Measurements from ENCODE around the gene EYA3. TPM values are rescaled to one million over a fixed set of nuclear protein-coding genes. Genes with fewer than 3 reads are reported as not detected.

Gene EYA3
- total RNA-seq, 3 donors from 2014 or later = 26.6 to 29.6 (median 28.1) TPM

GRCh38 chr1:27951396-27951795 lies 137.0 kb downstream of the EYA3 start:
- H3K9me3 Mint-ChIP-seq = no peaks in the 10 kb centered on the region
- DNase-seq = no peak
- ATAC-seq = no peak
- H3K36me3 Mint-ChIP-seq (ENCODE audit: insufficient read depth) = no peaks in the 10 kb centered on the region
- no peak overlapping the region for H3K4me3 Mint-ChIP-seq
- no peaks in the 10 kb centered on the region for H3K4me1 Mint-ChIP-seq (ENCODE audit: low read depth)
- H3K27me3 Mint-ChIP-seq (ENCODE audit: low read depth) = no peaks in the 10 kb centered on the region

DNA sequence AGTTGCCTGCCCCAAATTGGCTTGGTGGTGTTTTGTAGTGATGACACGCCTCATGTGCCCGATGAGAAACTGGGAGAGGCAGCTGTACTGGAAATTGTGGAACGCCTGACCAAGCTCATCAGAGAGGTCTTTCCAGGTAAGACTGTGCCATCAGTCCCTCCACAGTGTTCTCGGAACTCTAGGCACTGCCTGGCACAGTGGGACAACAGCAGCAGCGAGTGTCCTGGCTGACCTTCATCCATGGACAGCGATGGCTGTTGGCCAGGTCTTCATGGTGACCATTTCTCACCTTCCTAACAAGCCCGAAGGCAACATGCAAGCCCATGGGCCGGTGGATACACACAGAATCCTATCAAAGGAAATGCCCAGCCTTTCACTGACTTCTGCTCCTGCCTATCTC lies 139.4 kb downstream of the EYA3 start:
- Mint-ChIP-seq H3K4me3 (no peak overlapping the region), H3K27me3 (ENCODE audit: low read depth) (no peaks in the 10 kb centered on the region), H3K9me3 (no peaks in the 10 kb centered on the region), H3K36me3 (ENCODE audit: insufficient read depth) (no peaks in the 10 kb centered on the region), H3K4me1 (ENCODE audit: low read depth) (peaks cover 5% of the 10 kb centered on the region)
- DNase-seq (no peak), ATAC-seq (no peak)

DNA sequence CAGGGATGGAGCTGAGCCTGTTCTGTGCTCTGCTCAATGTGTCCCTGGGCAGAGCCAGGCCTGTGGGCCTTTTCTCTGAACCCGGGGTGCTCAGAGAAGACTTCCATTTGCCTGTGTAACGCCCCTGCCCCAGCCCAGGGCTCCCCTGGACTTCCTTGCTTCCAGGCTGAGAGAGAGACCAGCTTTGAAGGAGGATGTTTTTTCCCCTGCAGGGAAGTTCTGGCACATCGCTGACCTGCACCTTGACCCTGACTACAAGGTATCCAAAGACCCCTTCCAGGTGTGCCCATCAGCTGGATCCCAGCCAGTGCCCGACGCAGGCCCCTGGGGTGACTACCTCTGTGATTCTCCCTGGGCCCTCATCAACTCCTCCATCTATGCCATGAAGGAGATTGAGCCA lies 143.4 kb downstream of the EYA3 start:
- Mint-ChIP-seq H3K36me3 (ENCODE audit: insufficient read depth) (no peaks in the 10 kb centered on the region), H3K4me3 (no peak overlapping the region), H3K9me3 (no peaks in the 10 kb centered on the region), H3K27me3 (ENCODE audit: low read depth) (no peaks in the 10 kb centered on the region), H3K4me1 (ENCODE audit: low read depth) (peaks cover 29% of the 10 kb centered on the region)
- ATAC-seq (no peak), DNase-seq (no peak)

DNA sequence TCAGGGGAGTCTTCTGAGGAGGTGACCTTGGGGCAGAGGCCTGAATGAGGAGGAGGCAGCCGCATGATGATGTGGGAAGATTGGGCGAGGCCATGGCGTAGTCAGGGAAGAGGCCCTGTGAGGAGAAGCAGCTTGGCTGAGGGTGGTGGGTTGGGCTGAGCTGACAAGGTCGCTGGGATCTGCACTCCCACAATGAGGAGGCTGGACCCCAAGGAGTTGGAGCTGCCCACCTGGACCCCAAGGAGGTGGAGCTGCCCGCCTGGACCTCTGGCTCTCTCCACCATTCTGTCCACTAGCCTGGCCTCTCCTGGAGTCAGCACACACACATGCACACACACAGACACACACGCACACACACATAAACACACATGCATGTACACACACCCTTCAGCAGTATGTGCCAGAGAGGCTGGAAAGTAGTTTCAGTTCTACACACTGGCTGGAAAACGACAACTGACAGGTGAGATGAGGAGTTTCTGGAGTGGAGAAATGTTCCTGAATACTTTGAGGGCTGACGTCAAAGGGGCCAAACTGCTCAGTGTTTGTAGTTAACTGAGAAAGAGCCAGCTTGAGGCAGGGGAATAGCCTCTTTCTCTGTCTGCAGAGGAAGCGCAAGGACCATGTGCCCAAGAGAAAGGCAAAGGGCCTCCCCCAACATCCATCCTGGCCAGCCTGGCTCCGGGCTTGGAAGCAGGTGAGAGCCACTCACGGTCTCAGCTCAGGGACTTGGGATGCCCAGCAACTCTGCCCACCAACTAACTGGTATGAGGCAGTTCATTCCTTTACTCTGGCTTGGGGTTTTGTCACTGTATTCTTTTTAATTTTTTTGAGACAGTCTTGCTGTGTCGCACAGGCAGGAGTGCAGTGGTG lies 146.5 kb downstream of the EYA3 start:
- Mint-ChIP-seq H3K27me3 (ENCODE audit: low read depth) (no peaks in the 10 kb centered on the region), H3K4me3 (no peak overlapping the region), H3K9me3 (no peaks in the 10 kb centered on the region), H3K36me3 (ENCODE audit: insufficient read depth) (no peaks in the 10 kb centered on the region), H3K4me1 (ENCODE audit: low read depth) (peaks cover 29% of the 10 kb centered on the region)
- no peak for ATAC-seq
- DNase-seq = no peak

- no peak for DNase-seq
- no peaks in the 10 kb centered on the region for H3K9me3 Mint-ChIP-seq
- peaks cover 29% of the 10 kb centered on the region for H3K4me1 Mint-ChIP-seq (ENCODE audit: low read depth)
- H3K4me3 Mint-ChIP-seq = no peak overlapping the region
- ATAC-seq = no peak
- no peaks in the 10 kb centered on the region for H3K36me3 Mint-ChIP-seq (ENCODE audit: insufficient read depth)
- H3K27me3 Mint-ChIP-seq (ENCODE audit: low read depth) = peaks cover under 1% of the 10 kb centered on the region
Observed at GRCh38 chr1:27940870-27941560, 147.4 kb downstream of the EYA3 start.

GRCh38 chr1:27940297-27940696 lies 148.1 kb downstream of the EYA3 start:
- Mint-ChIP-seq H3K4me1 (ENCODE audit: low read depth) (peaks cover 33% of the 10 kb centered on the region), H3K4me3 (no peak overlapping the region), H3K27me3 (ENCODE audit: low read depth) (peaks cover 8% of the 10 kb centered on the region), H3K9me3 (no peaks in the 10 kb centered on the region), H3K36me3 (ENCODE audit: insufficient read depth) (no peaks in the 10 kb centered on the region)
- ATAC-seq (peak; percentile 83 to 86), DNase-seq (peak; percentile 68)

DNA sequence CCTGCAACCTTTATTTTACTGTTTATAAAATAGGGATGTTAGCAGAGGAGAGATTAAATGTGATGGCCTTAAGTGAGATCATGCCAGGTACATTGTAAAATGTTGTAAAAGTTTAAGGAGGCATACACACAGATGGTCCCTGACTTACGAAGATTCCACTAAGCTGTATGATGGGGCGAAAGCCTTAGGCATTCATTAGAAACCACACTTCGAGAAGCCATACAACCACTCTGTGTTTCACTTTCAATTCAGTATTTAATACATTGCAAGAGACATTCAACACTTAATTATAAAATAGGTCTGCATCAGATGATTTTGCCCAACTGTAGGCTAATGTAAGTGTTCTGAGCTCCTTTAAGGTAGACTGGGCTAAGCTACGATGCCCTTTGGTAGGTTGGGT lies 149.9 kb downstream of the EYA3 start:
- DNase-seq (no peak), ATAC-seq (no peak)
- Mint-ChIP-seq H3K4me1 (ENCODE audit: low read depth) (peaks cover 33% of the 10 kb centered on the region), H3K36me3 (ENCODE audit: insufficient read depth) (no peaks in the 10 kb centered on the region), H3K9me3 (no peaks in the 10 kb centered on the region), H3K4me3 (no peak overlapping the region), H3K27me3 (ENCODE audit: low read depth) (peaks cover 15% of the 10 kb centered on the region)

DNA sequence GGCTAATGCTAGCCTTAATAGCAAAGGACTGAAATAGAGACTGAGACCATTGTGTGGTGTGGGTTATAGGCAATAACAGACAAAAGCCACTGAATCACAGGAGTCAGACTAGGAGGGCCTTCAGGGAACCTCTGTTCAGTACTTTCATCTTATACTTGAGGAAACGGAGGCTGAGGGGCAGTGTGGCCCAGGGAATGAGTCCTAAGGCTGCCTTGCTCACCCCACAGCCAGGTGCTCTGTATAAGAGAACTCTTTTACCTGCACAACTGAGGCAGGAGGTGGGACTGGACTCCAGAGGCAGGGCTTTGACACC lies 150.9 kb downstream of the EYA3 start:
- ATAC-seq (no peak), DNase-seq (no peak)
- Mint-ChIP-seq H3K36me3 (ENCODE audit: insufficient read depth) (no peaks in the 10 kb centered on the region), H3K27me3 (ENCODE audit: low read depth) (peaks cover 15% of the 10 kb centered on the region), H3K9me3 (no peaks in the 10 kb centered on the region), H3K4me1 (ENCODE audit: low read depth) (peaks cover 23% of the 10 kb centered on the region), H3K4me3 (no peak overlapping the region)

DNA sequence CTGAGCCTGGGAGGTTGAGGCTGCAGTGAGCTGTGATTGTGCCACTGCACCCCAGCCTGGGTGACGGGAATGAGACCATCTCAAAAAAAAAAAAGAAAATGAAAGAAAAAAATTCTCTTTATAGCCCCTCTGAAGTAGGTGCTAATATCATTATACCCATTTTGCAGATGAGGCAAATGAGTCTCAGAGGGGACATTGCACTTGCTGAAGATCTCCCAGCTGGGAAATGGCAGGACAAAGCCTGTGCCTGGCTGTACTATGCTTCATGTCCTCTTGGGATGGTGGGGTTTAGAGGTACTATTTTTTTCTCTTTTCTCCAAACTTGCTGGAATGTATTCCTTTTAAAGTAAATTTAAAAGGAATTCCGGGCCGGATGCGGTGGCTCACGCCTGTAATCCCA lies 152.0 kb downstream of the EYA3 start:
- Mint-ChIP-seq H3K9me3 (no peaks in the 10 kb centered on the region), H3K4me3 (no peak overlapping the region), H3K27me3 (ENCODE audit: low read depth) (peaks cover 15% of the 10 kb centered on the region), H3K36me3 (ENCODE audit: insufficient read depth) (no peaks in the 10 kb centered on the region), H3K4me1 (ENCODE audit: low read depth) (peaks cover 20% of the 10 kb centered on the region)
- DNase-seq (no peak), ATAC-seq (no peak)

GRCh38 chr1:27935721-27936120 lies 152.7 kb downstream of the EYA3 start:
- H3K9me3 Mint-ChIP-seq = no peaks in the 10 kb centered on the region
- ATAC-seq (no peak), DNase-seq (no peak)
- H3K4me3 Mint-ChIP-seq = peak overlapping the region; percentile 65
- H3K36me3 Mint-ChIP-seq (ENCODE audit: insufficient read depth) = no peaks in the 10 kb centered on the region
- peaks cover 15% of the 10 kb centered on the region for H3K27me3 Mint-ChIP-seq (ENCODE audit: low read depth)
- H3K4me1 Mint-ChIP-seq (ENCODE audit: low read depth) = peaks cover 19% of the 10 kb centered on the region

DNA sequence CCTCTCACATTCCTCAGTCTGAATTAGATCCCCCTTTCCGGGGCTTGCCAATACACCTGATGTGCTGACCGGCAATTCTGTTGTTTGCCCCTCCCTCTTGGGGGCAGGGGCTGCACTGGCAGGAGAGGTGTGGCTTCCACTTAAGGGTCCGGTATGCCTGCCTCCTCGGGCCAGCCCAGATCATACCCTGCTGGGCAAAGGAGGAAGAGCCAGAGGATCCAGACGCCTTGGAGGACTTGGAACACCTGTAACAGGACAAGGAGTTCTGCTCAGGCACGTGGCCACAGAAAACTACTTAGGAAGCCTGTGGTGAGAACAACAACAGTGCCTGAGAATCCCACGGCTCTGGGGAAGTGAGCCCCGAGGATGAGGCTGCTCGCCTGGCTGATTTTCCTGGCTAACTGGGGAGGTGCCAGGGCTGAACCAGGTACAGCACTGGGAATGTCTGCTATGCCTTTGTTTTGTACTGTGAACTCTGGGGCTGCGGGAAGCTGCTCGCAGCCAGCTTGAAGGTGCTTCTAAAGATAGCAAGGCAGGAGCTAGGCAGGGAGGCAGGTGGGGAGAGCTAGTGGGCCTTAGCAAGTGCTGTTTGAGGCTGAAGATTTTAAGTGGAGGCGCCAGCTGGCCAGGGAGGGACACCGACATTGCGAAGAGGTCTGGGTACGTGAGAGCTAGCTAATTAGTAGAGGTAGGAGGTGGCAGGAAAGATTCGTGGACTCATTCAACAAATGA lies 153.4 kb downstream of the EYA3 start, which contains the start of gene SMPDL3B:
SMPDL3B (plus strand) TSS at position 183 of the 732 bp plus-strand sequence; CDS start at position 367, 184 bp downstream.
- H3K4me3 Mint-ChIP-seq = peak within 1 kb of the TSS; percentile 65
- ATAC-seq = peak; percentile 50 to 63

DNA sequence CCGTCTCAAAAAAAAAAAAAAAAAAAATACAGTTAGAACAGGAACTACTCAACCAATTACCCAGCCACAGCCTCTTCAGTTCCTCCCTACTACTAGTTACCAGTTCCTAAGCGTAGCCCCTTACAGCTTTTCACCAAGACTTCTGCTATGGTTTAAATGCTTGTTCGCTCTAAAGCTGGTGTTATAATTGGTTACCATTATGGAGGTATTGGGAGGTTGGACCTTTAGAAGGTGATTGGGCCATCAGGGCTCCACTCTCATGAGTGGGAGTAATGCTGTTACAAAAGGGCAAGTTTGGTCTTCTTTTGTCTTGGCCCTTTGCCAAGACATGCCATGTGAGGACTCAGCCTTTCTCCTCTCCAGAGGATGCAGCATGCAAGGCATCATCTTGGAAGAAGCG lies 156.7 kb downstream of the EYA3 start:
- H3K4me3 Mint-ChIP-seq = no peak overlapping the region
- H3K27me3 Mint-ChIP-seq (ENCODE audit: low read depth) = peaks cover 15% of the 10 kb centered on the region
- H3K4me1 Mint-ChIP-seq (ENCODE audit: low read depth) = peaks cover 11% of the 10 kb centered on the region
- no peaks in the 10 kb centered on the region for H3K36me3 Mint-ChIP-seq (ENCODE audit: insufficient read depth)
- H3K9me3 Mint-ChIP-seq = no peaks in the 10 kb centered on the region
- ATAC-seq (no peak), DNase-seq (no peak)

More for the DNA sequence above, 153.4 kb downstream of the EYA3 start, which contains the start of gene SMPDL3B:
- peaks cover 15% of the 10 kb centered on the region for H3K27me3 Mint-ChIP-seq (ENCODE audit: low read depth)
- H3K9me3 Mint-ChIP-seq = no peaks in the 10 kb centered on the region
- peaks cover 11% of the 10 kb centered on the region for H3K4me1 Mint-ChIP-seq (ENCODE audit: low read depth)
- H3K36me3 Mint-ChIP-seq (ENCODE audit: insufficient read depth) = no peaks in the 10 kb centered on the region
- DNase-seq = no peak

- H3K27me3 Mint-ChIP-seq (ENCODE audit: low read depth) = peaks cover 15% of the 10 kb centered on the region
- ATAC-seq (no peak), DNase-seq (no peak)
Observed at GRCh38 chr1:27931184-27931583, 157.2 kb downstream of the EYA3 start.

GRCh38 chr1:27928216-27928954 lies 160.0 kb downstream of the EYA3 start:
- Mint-ChIP-seq H3K27me3 (ENCODE audit: low read depth) (no peaks in the 10 kb centered on the region), H3K36me3 (ENCODE audit: insufficient read depth) (no peaks in the 10 kb centered on the region), H3K9me3 (no peaks in the 10 kb centered on the region), H3K4me1 (ENCODE audit: low read depth) (no peaks in the 10 kb centered on the region), H3K4me3 (no peak overlapping the region)
- DNase-seq = no peak
- no peak for ATAC-seq

More at GRCh38 chr1:27931184-27931583, 157.2 kb downstream of the EYA3 start:
- Mint-ChIP-seq H3K4me1 (ENCODE audit: low read depth) (peaks cover 11% of the 10 kb centered on the region), H3K36me3 (ENCODE audit: insufficient read depth) (no peaks in the 10 kb centered on the region), H3K9me3 (no peaks in the 10 kb centered on the region), H3K4me3 (no peak overlapping the region)
